ENCODE measurements around the gene OR1K1.

OR1K1 gene

GRCh38 chr9:122814545-122814944, 14.6 kb downstream of the OR1K1 start:
- no peak overlapping the region for H3K4me3 ChIP-seq (ENCODE audit: low read depth, low read length)
- TF ChIP-seq CTCF (IDR thresholded peaks at IDR 0.05; ENCODE audit: low read depth, low read length): no peak

- TF ChIP-seq CTCF (IDR thresholded peaks at IDR 0.05; ENCODE audit: low read depth, low read length): no peak
- no peak overlapping the region for H3K4me3 ChIP-seq (ENCODE audit: low read depth, low read length)
These were observed 15.6 kb downstream of the OR1K1 start for GRCh38 chr9:122815544-122815943.

- no peak for TF ChIP-seq CTCF (IDR thresholded peaks at IDR 0.05; ENCODE audit: low read depth, low read length)
- no peak overlapping the region for H3K4me3 ChIP-seq (ENCODE audit: low read depth, low read length)
These were observed 16.4 kb downstream of the OR1K1 start for GRCh38 chr9:122816163-122816867.

GRCh38 chr9:122819326-122819725, 19.4 kb downstream of the OR1K1 start:
- H3K4me3 ChIP-seq (ENCODE audit: low read depth, low read length): no peak overlapping the region
- no peak for TF ChIP-seq CTCF (IDR thresholded peaks at IDR 0.05; ENCODE audit: low read depth, low read length)

- H3K4me3 ChIP-seq (ENCODE audit: low read depth, low read length): no peak overlapping the region
- no peak for TF ChIP-seq CTCF (IDR thresholded peaks at IDR 0.05; ENCODE audit: low read depth, low read length)
These were observed 20.0 kb downstream of the OR1K1 start for GRCh38 chr9:122819791-122820489.

- no peak for TF ChIP-seq CTCF (IDR thresholded peaks at IDR 0.05; ENCODE audit: low read depth, low read length)
- no peak overlapping the region for H3K4me3 ChIP-seq (ENCODE audit: low read depth, low read length)
These were observed 20.5 kb downstream of the OR1K1 start for GRCh38 chr9:122820490-122820845.

GRCh38 chr9:122821278-122821943, 21.5 kb downstream of the OR1K1 start:
- H3K4me3 ChIP-seq (ENCODE audit: low read depth, low read length): no peak overlapping the region
- TF ChIP-seq CTCF (IDR thresholded peaks at IDR 0.05; ENCODE audit: low read depth, low read length): no peak
